Suppressor macrophage (primary cell): ENCODE data around the gene PGPEP1.

Experiments
- DNase-seq, 4 experiments: peaks; one replicate each; pipeline ENCODE4 v3.0.0-alpha.2; 2020 to 2022

PGPEP1 gene

DNA sequence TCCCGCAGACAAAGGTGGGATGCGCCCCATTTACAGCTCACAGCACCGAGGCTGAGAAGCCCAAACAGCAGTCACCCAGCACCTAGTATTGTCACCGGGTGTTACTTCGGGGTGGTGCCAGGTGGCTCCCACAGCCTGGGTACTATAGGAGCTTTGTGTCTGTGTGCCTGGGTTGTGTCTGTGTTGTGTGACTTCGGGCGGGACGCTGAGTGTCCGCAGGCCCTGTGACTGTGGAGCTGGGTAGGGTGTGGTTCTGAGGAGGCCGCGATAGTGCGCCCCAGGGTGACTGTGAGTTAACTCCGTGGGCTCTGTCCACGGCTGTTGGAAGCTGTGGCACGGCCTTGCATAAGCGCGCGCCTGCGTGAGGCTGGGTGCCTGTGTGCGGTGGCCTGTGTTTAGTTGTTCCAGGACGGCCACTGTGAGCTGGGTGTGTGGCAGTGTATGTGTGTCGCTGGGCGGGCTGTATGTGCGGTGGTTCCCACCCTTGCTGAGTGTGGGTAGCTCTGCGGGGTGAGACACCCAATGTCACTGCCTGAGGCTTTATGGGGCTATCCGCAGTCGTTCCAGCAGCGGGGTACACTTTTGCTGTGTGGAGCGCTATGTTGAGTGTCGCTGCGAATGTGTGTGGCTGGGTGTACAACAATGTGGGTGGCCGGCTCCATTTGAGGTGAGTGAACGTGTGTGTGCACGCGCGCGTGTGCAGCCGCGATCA is 78.2 kb downstream of the PGPEP1 start:
- peak in 3 of 4 experiments; percentile 50 to 69 (median 66) for DNase-seq

- peak; percentile 85 to 95 (median 91) for DNase-seq
These were observed 78.8 kb downstream of the PGPEP1 start, which contains the start of gene SSBP4 for GRCh38 chr19:18419195-18419698. SSBP4 (plus strand) TSS chr19:18419398; CDS start chr19:18419649, 251 bp downstream.
